ENCODE data around the gene CALN1.
"Not testable (repeated sequence)": the region's sequence is repeated elsewhere in the genome, so short reads cannot be mapped to it uniquely, and the experiment has no call there.

The CALN1 gene

DNA sequence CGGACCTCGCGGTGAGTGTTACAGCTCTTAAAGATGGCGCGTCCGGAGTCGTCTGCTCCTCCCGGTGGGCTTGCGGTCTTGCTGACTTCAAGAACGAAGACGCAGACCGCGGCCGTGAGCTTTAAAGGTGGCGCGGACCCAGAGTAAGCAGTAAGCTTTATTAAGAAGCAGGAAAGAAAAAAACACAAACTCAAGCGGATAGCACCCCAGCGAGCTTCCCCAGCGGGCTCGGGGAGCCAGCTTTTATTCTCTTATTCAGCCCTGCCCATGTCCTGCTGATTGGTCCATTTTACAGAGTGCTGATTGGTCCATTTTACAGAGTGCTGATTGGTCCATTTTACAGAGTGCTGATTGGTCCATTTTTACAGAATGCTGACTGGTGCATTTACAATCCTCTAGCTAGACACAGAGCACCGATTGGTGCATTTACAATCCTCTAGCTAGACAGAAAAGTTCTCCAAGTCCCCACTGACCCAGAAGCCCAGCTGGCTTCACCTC lies at the start of gene CALN1:
Gene CALN1, minus strand, starts transcription at position 218 of the 498 bp plus-strand sequence.
- not testable (repeated sequence) for FAIRE-seq

DNA sequence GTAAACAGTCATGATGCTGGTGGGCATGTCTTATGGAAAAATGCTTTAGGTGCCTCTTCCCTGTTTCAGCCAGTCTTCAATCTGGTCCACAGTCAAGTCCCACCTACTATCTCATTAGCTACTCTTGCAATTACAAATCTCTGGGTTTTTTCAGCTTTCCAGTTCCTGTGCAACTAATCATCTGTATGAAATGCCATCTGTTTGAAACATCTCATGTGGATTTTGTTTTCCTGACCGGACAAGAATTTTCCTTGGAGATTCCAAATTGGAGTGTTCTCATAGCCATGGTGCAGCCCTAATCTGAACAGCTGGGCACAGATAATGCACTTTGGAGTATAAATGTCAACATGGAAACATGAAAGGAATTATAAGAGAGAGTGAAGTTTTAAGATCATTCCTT lies 41.3 kb upstream of the CALN1 start:
- no peak for FAIRE-seq

DNA sequence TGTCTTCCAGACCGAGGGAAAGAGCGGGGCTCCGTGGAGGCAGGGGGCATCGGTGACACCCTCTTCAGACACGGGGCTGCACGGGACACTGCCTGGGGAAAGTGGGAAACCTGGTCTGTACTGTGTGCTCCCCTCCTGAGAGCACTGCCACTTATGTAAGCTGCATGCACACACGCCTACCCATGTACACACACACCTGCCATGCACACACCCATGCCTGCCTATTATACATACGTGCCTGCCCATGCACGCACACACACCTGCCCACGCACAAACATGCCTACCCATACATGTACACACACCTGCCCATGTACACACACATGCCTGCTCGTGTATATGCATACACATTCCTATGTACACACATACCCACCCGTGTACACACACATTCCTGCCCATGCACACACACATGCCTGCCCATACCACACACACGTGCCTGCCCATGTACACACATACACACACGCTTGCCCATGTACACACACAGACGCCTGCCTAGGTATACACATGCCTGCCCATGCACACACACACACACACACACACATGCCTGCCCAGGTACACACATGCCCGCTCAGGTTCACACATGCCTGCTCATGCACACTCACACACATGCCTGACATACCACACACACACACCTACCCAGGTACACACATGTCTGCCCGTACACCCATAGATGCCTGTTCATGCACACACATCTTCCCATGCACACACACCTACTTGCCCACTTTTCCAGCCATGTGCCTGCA lies 35.5 kb upstream of the CALN1 start:
- FAIRE-seq = no peak

DNA sequence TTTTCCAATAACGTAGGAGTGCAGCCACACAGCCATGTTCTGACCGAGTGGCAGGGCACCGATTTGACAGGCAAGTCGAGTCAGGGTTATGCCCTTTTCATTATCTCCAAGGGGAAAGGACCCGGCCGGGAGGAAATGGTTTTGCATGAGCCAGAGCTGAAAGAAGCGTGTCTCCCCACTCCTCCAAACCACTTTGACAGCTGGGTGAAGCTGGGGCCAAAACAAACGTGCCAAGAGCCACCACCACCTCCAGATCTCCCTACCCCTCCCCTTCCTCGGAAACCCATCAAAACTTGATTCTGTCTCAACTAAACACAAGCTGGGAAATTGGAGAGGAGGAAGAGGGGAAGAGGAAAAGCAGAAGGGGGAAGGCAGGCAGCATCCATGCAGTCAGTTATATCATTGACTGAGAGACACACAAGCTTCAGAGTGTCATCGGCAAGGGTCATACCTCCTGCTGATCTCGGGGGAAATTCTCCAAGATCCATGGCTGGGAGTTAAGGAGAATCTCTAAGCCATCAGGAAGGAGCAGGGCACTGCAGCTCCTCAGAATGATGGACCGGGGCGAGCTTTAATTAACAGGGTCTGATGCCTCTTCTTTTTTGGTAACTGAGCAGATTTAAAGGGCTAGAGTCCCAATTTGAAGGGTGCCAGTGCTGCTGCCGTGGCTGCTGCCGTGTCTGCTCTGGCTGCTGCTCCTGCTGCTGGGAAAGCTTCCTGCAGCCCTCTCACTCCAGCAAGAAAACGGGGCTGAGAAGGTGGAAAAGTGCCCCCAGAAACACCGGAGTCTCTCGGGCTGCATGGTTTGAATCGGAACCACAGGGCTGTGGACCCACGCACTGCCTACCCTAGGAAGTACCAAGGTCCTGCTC lies 34.7 kb upstream of the CALN1 start:
- no peak for FAIRE-seq

DNA sequence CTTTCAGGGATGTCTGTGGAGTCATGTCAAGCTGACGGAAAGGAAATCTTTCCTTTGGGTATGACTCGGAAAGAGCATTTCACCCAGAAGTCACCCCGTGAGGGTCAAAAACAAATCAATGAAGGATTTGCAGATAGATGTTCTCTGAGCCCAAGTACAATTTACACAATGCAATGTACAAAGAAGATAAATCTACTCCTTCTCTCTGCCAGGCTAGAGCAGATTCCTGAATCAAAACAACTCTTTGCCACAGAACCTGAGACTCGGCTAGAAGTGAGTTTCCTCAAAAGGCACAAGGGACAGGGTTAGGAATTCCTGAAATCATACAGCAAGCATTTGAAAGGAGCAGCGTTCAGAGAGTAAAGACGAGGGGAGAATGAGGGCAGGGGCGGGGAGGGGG lies 34.0 kb upstream of the CALN1 start:
- no peak for FAIRE-seq

DNA sequence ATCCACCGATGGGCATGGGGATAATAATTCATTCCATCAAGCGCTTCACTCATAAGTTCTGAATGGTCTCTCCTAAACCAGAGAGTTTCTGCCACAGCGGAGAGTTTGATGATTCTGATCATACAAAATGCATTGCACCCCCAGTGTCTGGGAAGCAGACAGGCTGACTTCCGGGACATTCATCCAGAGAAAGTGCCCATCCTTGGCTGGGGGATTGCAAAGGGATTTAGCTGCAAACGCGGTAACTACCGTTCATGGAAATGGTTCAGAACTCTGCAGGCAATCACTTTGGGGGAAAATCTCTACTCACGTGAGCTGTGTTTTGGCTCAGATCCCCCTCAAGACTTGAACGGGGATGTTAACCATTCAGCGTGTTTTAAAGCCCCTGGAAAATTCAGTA lies 33.4 kb upstream of the CALN1 start:
- FAIRE-seq = no peak

DNA sequence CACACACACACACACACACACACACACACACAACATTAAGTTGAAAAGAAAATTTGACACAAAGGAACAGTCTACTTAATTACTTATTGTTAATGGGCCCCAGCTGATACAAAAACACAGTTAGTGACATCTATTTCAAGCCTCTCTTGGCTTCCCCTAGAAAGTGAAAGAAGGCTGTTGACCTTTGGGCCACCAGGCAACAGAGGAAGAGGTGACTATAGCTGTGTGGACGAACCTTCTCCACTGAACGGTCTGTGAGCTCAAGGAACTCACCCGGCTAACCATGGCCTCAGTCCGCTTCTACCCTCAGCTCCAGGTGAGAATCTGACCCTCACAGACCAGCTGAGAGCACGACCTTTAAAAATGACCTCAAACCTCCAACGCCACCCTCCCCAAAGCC lies 32.9 kb upstream of the CALN1 start:
- no peak for FAIRE-seq

DNA sequence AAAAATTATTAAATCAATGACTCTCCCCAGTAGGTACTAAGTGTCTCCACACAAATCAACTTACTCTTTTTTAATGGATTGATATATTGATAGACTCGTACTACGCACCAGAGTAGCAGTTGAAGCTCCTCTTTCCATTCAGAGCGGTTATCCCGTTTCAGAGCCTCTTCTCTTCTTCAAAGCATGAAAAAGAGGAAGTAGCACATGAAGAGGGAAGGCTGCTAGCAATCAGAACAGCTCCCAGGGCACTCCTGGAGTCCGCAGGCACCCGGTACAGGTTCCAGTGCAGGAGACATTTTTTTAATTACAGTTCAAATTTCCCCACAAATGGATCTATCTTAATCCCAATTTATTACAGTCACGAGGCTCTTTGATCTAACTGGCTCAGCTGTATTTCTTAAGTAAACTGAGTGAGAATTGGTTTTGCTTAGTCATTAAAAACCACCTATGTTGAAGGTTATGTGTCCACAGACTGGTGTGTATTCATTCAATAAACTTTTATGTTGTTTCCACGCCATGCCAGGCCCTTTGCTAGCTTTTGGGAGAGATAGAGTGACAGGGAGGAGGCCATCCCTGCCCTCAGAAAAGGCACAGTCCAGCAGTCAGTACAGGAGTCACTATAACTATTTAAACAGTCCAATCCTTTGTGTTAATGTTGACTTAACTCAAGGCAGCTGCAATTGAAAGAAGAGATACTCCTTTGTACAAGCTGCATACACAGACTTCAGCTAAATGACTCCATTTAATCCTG lies 32.1 kb upstream of the CALN1 start:
- FAIRE-seq = no peak

DNA sequence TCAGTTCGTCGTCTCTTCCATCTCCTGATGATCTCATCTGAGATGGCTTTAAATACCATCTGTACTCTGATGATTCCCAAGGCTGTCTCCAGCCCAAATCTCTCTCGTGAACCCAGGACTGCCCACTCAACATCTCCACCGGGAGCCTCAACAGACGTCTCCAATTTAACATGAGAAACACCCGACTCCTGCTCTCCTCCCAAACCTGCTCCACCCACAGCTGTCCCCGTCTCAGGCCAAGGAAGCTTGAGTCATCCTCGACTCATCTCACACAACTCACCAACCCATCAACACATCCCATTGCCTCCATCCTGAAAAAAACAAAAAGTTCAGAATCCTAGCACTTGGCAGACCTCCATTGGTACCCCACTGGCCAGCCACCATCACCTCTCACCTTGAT lies 29.7 kb upstream of the CALN1 start:
- FAIRE-seq = no peak

DNA sequence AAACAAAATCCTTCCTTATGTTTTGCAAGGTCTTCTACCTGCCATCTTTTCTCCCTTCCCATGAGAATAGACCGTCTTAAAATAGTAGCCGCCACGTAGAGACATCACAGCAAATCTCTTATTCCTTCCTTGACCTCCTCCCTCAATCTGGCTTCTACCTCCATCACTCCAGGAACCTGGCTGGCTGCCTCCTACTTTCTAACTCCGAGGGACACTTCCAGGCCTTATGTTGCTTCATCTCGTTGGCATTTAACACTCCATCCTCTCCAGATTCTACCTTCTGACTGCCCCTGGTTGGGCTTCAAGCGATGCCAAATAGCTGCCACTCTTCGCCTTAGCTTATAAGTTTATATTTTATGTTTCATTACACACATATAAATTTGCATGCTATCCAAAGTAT lies 26.4 kb upstream of the CALN1 start:
- no peak for FAIRE-seq

DNA sequence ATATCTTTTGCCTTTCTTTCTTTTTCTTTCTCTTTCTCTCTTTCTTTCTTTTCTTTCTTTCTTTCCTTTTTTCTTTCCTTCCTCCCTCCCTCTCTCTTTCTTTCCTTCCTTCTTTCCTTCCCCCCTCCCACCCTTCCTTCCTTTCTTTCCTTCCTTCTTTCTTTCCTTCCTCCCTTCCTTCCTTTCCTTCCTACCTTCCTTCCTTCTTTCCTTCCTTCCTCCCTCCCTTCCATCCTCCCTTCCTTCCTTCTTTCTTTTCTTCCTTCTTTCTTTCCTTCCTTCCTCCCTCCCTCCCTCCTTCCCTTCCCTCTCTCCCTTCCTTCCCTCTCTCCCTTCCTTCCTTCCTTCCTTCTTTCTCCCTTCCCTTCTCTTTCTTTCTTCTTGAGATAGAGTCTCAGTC lies 25.5 kb upstream of the CALN1 start:
- no peak for FAIRE-seq

DNA sequence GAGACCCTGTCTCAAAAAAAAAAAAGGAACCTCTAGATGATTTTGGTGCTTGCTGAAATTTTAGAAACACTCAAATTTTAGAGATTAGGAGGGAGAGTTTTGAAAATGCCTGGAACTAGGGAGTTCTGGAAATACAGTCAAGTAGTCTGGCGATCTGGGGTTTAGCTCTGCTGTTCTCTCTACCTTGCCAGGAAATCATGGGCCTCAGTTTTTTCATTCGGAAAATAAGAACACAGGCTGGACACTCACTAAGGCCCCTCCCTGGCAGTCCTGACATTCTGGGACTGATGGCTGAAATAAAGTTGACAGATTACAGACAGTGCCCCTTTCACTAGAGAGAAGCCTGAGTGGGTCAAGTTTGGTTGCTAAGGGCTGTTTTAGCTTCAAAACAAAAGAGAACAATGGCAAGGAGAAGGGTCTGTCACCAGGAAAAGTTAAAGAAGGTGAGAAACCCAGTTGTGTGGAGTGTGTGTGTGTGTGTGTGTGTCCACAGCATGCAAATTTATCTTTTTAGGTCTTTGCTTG lies 25.0 kb upstream of the CALN1 start:
- FAIRE-seq = no peak

DNA sequence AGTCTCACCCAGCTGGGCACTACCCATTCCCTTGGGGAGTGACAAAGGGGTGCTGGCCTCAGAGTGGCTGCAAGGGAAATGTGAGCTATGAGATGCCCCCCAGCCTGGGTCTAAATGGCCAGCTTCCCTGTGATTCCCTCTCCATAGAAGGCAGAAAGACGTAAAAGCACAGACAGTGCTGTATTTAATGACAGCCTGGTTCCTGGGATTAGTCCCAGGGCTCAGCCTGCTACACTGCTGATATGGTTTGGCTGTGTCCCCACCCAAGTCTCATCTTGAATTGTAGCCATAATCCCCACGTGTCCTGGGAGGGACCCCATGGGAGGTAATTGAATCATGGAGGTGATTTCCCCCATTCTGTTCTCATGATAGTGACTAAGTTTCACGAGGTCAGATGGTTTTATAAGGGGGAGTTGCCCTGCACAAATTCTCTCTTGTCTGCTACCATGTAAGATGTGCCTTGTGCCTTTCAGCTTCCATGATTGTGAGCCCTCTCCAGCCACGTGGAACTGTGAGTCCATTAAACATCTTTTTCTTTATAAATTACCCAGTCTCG lies 23.9 kb upstream of the CALN1 start:
- FAIRE-seq = no peak

DNA sequence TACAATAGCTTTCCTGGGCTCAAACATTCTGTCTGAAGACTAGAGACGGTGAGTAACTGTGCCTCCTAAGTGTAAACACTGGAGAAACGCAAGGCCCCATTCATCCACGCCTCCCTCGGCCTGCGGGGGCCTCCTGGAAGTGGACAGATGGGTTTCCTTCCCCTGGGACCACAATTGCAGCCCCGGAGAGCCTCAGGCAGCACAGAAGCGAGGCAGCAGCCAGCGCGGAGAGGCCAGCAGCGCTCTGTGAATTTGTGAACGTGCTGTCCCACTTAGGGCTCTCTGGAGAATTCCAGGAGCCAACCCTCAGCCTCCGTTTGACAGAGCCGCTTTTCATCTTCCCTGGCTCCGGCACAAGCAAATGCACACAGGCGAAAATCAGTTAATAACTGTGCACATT lies 23.2 kb upstream of the CALN1 start:
- FAIRE-seq = no peak

DNA sequence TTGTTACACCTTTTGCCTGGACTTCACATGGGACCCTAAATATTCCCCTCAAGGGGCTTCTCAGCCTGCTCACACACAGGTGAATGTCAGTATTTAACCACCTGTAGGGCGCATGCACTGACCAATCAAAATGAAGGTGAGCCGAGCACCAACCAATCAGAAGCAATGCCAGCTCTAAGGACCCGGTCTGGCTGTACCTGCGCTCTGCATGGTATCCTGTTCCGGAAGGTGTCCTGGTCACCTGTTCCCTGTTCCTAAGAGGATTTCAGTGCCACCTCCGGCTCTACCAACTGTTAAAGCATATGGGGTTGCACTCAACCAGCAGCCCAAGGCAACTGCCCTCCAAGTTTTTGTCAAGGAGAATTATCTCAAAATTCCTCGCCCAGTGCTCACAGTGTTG lies 18.4 kb upstream of the CALN1 start:
- no peak for FAIRE-seq

DNA sequence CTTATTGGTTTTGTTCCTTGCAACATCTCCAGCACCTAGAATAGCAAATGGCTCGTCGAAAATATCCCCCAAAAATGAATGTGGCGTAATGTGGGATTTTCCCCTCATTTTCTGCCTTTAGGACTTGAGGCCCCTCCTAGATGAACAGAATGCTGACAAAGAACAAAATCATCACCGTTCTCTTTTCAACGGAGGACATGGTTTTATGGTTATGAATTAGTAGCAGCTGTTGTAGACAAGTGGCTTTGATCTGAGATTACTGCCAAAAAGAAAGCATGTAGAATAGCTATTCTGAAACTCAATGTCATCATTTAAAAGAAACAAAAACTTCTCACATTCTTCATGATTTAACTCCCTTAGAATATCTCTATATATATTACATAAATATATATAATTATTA lies 17.2 kb upstream of the CALN1 start:
- FAIRE-seq = no peak

DNA sequence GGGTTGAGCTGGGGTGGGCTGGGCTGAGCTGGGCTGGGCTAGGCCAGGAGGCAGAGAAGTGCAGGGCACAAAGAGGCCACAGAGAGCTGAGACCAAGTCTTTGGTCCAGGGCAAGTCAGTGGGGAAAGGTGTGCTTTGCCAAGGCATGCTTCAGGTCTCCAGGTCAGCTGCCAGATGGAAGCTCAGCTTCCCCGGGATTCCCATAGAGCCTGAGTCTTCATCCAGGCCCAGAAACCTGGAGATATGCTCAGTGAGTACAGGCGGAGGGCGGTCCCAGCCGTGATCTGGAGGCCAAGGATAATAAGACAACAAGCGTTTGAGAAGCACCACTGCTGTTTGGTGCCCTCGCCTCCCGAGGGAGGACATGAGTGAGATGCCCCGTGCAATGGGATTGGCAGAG lies 4.7 kb upstream of the CALN1 start:
- FAIRE-seq = no peak

DNA sequence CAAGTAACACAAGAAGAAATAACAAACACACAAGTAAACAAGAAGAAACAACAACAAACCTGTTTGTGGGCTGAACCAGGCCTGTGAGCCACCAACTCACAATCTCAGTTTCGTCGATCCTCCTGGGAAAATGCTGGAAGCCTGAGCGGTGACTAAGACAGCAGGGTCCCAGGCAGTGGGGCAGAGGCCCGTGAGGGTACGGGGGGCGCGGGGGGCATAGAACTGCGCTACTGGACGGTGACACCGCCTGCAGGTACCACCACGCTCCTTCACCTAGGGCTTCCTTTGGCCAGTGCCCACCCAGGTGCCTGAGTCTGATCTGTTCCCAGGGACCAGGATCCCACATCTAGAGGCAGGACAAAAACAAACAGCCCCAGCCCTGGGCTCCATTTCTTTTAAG lies 3.4 kb upstream of the CALN1 start:
- FAIRE-seq = no peak

DNA sequence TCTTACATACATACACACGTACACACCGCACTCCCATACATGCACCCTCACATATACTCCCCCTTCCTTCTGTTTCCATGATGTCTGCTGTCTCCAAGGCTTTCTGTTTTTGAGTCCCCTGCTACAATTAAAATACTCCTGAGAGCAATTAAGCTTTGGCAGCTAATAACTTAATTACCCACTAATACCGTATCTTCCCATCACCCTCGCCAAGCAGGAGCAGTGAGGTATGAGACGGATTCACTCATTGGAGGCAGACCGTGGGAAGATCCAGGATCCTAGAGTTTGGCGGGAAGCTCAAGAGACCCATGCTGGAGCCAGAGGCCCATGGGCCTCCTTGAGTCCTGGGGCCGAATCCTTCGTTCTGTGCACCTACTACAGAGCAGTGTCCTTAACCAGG lies 1.7 kb upstream of the CALN1 start:
- no peak for FAIRE-seq

DNA sequence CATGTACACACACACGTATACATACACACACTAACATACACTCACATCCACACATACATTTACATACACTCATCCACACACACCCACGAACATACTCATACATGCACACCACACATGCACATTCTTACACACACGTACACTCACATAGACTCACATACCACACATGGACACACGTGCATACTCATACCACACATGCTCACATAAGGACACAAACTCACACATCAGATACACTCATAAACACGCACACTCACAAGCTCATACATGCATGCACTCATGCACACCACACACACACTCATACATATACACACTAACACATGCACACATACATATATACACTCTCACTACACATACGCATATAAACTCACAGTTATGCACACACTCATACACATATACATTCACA lies 1.2 kb upstream of the CALN1 start:
- no peak for FAIRE-seq

DNA sequence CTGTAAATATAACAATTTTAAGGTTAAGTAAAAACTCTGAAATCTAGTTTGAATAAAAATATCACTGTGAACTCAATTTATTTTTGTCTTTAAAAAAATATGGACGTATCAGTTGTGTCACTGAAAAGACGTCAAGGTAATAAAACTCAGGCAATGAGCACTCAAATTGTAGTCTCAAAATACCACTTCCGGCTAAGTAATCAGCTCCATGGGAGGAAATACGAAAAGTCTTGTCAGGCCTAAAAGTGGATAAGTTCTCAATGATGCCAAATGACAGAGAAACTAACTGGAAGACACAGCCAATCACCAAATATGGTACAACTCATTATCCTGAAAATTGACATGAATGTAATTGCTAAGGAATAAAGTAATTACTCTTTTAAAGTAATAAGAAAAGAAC lies 719 bp downstream of the CALN1 start:
- no peak for FAIRE-seq

DNA sequence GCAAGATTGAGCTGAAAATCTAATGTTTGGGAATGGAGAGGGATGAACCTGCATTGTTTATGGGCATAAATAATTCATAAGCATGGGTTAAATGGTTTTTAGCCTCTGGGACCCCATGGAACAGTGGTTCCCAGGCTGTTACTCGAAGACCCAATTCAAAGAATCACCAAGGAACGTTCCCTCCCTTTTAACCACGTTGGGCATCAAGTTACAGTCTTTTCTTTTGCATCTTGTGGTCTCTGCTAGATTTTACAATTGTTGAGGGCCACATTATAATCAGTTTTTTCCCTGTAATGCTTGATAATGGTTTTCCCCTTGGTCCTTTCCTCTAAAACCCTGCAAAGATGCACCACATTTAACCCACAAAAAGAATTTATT lies 2.5 kb downstream of the CALN1 start:
- no peak for FAIRE-seq

All from endometrium (tissue), 2 donors.